Duodenal mucosa (tissue), 2 donors: ENCODE results near the gene ODR4.
A peak's percentile ranks its signal among the peaks of the same experiment; 100 is the strongest.
"Not testable (repeated sequence)": the region's sequence is repeated elsewhere in the genome, so short reads cannot be mapped to it uniquely, and the experiment has no call there.

Experiments used
- H3K27ac ChIP-seq: one replicate; pipeline ENCODE4 v1.7.0; 2013; ENCODE audit warnings: low read depth, low read length
- H3K27me3 ChIP-seq, 2 donors: one replicate each; pipeline ENCODE4 v1.7.0; 2013; ENCODE audit warnings: low read length in 2 of 2, control low read depth in 1 of 2; ENCODE audit not compliant: insufficient read depth in 2 of 2, control insufficient read depth in 1 of 2
- H3K36me3 ChIP-seq, 2 donors: one replicate each; pipeline ENCODE4 v1.7.0; 2013; ENCODE audit warnings: low read length in 2 of 2, control low read depth in 1 of 2; ENCODE audit not compliant: insufficient read depth in 2 of 2, control insufficient read depth in 1 of 2
- H3K4me1 ChIP-seq, 2 donors: one replicate each; pipeline ENCODE4 v1.7.0; 2013; ENCODE audit warnings: low read length in 2 of 2, control low read depth in 1 of 2; ENCODE audit not compliant: insufficient read depth in 2 of 2, control insufficient read depth in 1 of 2
- H3K4me3 ChIP-seq, 2 donors: one replicate each; pipeline ENCODE4 v1.7.0; 2013; ENCODE audit warnings: low read length in 2 of 2, low read depth in 1 of 2
- H3K9ac ChIP-seq, 2 donors: one replicate each; pipeline ENCODE4 v1.7.0; 2013; ENCODE audit warnings: low read length in 2 of 2, low read depth in 1 of 2
- H3K9me3 ChIP-seq, 2 donors: one replicate each; pipeline ENCODE4 v1.7.0; 2013; ENCODE audit warnings: low read length in 2 of 2, control low read depth in 1 of 2; ENCODE audit not compliant: control insufficient read depth in 1 of 2

Gene ODR4

GRCh38 chr1:186375152-186375928 is at the start of gene ODR4, which contains the start of gene TPR:
Gene ODR4, plus strand, starts transcription at chr1:186375838. Its CDS starts 3,948 bp downstream, at chr1:186379786.
Gene TPR, minus strand, starts transcription at chr1:186375253. Its CDS starts 225 bp downstream, at chr1:186375028.
- peak within 1 kb of the TSS; percentile 99 for H3K27ac ChIP-seq
- peaks cover 16 to 20% of the 10 kb centered on the region in 2 donors for H3K4me1 ChIP-seq
- H3K36me3 ChIP-seq, result peaks cover 6 to 18% of the 10 kb centered on the region in 2 donors
- peak within 1 kb of the TSS; percentile 83 to 99 for H3K9ac ChIP-seq
- H3K9me3 ChIP-seq, result no peaks in the 10 kb centered on the region
- H3K27me3 ChIP-seq, result no peaks in the 10 kb centered on the region
- peak within 1 kb of the TSS; percentile 86 to 98 for H3K4me3 ChIP-seq

GRCh38 chr1:186326009-186326408 is 49.6 kb upstream of the ODR4 start:
- Histone ChIP-seq H3K36me3 (peaks cover 47 to 76% of the 10 kb centered on the region in 2 donors), H3K9me3 (no peaks in the 10 kb centered on the region), H3K9ac (no peak overlapping the region), H3K4me1 (no peaks in the 10 kb centered on the region), H3K27ac (no peak overlapping the region), H3K27me3 (no peaks in the 10 kb centered on the region), H3K4me3 (no peak overlapping the region)

- Histone ChIP-seq H3K9me3 (no peaks in the 10 kb centered on the region), H3K4me3 (no peak overlapping the region), H3K27ac (no peak overlapping the region), H3K9ac (no peak overlapping the region), H3K36me3 (peaks cover 43 to 72% of the 10 kb centered on the region in 2 donors), H3K27me3 (no peaks in the 10 kb centered on the region), H3K4me1 (no peaks in the 10 kb centered on the region)
Observed at GRCh38 chr1:186327331-186327730, 48.3 kb upstream of the ODR4 start.

GRCh38 chr1:186330758-186331157 is 44.9 kb upstream of the ODR4 start:
- Histone ChIP-seq H3K27me3 (no peaks in the 10 kb centered on the region), H3K9ac (no peak overlapping the region), H3K9me3 (no peaks in the 10 kb centered on the region), H3K4me3 (no peak overlapping the region), H3K36me3 (peaks cover 47 to 77% of the 10 kb centered on the region in 2 donors), H3K4me1 (no peaks in the 10 kb centered on the region), H3K27ac (no peak overlapping the region)

- H3K27me3 ChIP-seq, result no peaks in the 10 kb centered on the region
- no peak overlapping the region for H3K27ac ChIP-seq
- H3K4me3 ChIP-seq, result no peak overlapping the region
- H3K4me1 ChIP-seq, result no peaks in the 10 kb centered on the region
- no peak overlapping the region for H3K9ac ChIP-seq
- H3K9me3 ChIP-seq, result no peaks in the 10 kb centered on the region
- peaks cover 40 to 83% of the 10 kb centered on the region in 2 donors for H3K36me3 ChIP-seq
Observed at GRCh38 chr1:186337554-186337953, 38.1 kb upstream of the ODR4 start.

GRCh38 chr1:186340772-186341171 is 34.9 kb upstream of the ODR4 start:
- H3K9ac ChIP-seq, result no peak overlapping the region
- H3K27ac ChIP-seq, result no peak overlapping the region
- peaks cover 34 to 81% of the 10 kb centered on the region in 2 donors for H3K36me3 ChIP-seq
- no peaks in the 10 kb centered on the region for H3K27me3 ChIP-seq
- no peaks in the 10 kb centered on the region for H3K4me1 ChIP-seq
- H3K9me3 ChIP-seq, result no peaks in the 10 kb centered on the region
- no peak overlapping the region for H3K4me3 ChIP-seq

- H3K4me3 ChIP-seq, H3K27me3 ChIP-seq, H3K27ac ChIP-seq, H3K9me3 ChIP-seq, H3K9ac ChIP-seq, H3K4me1 ChIP-seq: not testable (repeated sequence)
- peaks cover 51 to 87% of the 10 kb centered on the region in 2 donors for H3K36me3 ChIP-seq
Observed at GRCh38 chr1:186347837-186348691, 27.6 kb upstream of the ODR4 start.

GRCh38 chr1:186374303-186375151 is 1.1 kb upstream of the ODR4 start:
- Histone ChIP-seq H3K9me3 (no peaks in the 10 kb centered on the region), H3K27ac (peak overlapping the region; percentile 99), H3K4me3 (peak overlapping the region; percentile 86 to 98), H3K9ac (peak overlapping the region; percentile 83 to 99), H3K36me3 (peaks cover 9 to 24% of the 10 kb centered on the region in 2 donors), H3K4me1 (peaks cover 16 to 20% of the 10 kb centered on the region in 2 donors), H3K27me3 (no peaks in the 10 kb centered on the region)

- Histone ChIP-seq H3K4me1 (peaks cover 16 to 20% of the 10 kb centered on the region in 2 donors), H3K9me3 (no peaks in the 10 kb centered on the region), H3K36me3 (peaks cover 11 to 18% of the 10 kb centered on the region in 2 donors), H3K9ac (peak overlapping the region; percentile 83 to 99), H3K27ac (peak overlapping the region; percentile 99), H3K4me3 (peak overlapping the region; percentile 86 to 98), H3K27me3 (no peaks in the 10 kb centered on the region)
Observed at GRCh38 chr1:186375929-186376319, 286 bp downstream of the ODR4 start.
